ENCODE data around the gene FBXL22.

Gene FBXL22

DNA sequence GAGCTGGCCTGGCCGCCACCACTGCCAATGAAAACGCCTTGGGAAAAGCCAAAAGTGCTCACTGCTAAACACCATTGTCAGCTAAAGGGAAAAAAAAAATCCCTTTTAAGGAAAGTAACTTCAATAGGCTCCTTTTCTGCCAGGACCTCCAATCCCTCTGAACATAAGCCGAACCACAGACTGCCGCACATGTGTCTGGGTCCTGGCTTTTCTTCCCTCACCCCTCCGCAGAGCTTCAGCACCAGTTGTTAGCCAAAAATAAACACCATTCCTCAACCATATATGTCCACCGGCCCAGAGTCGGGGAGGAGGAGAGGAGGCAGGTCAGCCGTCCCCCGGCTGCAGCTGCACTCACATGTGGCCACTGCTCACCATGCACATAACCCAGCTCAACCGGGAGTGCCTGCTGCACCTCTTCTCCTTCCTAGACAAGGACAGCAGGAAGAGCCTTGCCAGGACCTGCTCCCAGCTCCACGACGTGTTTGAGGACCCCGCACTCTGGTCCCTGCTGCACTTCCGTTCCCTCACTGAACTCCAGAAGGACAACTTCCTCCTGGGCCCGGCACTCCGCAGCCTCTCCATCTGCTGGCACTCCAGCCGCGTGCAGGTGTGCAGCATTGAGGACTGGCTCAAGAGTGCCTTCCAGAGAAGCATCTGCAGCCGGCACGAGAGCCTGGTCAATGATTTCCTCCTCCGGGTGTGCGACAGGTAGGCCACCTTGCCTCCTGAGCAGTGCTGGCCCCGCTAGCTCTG lies at the start of gene FBXL22:
Gene FBXL22 (plus strand): TSS at position 350 of the 753 bp plus-strand sequence. CDS start 6 bp downstream, at position 356.
- DNase-seq (ENCODE audit: low spot score) = no peak

GRCh38 chr15:63551400-63551799 lies 45.8 kb upstream of the FBXL22 start:
- no peak for DNase-seq (ENCODE audit: low spot score)

DNA sequence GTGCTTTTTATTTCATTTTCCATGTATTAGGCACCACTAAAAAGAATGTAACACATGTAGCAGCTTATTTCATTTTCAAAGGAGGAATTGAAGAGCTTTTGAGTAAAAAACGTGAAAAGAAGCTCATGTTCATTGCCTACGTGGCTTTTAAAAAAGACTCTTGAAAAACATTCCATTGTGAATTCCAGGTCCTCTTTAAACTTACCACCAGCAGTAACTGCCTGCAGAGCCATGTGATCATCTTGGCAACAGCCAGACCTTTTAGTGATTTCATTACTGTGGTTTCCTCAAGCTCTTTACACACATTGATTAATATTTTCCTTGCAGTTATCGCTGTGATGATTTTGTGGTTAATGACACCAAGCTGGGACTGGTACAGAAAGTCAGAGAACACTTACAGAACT lies 43.8 kb upstream of the FBXL22 start:
- DNase-seq (ENCODE audit: low spot score) = peak; percentile 14

DNA sequence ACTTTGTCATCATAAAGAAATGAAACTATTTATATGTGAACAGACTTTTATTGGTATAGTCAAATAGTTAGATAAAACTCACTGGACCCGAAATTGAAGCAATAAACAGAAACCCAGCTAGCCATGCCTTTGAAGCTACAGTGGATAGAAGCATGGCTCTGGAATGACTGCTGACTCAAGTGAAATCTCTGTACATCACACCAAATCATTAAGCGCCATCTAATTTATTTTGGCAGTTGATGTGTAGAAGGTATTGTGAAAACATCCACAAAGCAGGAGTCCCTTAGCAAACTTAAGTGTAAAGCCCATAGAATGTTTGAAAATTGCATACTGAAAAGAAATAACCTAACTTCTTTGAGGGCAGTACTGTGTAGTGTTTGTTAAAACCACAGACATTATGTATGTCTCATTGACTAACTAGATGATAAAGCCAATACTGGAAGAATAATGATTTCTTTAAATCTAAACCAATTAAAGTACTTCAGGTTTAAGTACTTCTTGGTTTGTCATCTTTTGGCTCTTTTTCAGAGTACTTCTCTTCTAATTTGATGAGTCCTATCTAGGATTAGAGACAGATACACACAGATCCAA lies 42.8 kb upstream of the FBXL22 start:
- no peak for DNase-seq (ENCODE audit: low spot score)

- no peak for DNase-seq (ENCODE audit: low spot score)
Observed at GRCh38 chr15:63555507-63555906, 41.7 kb upstream of the FBXL22 start.

- no peak for DNase-seq (ENCODE audit: low spot score)
Observed at GRCh38 chr15:63556246-63556645, 40.9 kb upstream of the FBXL22 start.

GRCh38 chr15:63556736-63557135 lies 40.5 kb upstream of the FBXL22 start:
- DNase-seq (ENCODE audit: low spot score) = no peak

DNA sequence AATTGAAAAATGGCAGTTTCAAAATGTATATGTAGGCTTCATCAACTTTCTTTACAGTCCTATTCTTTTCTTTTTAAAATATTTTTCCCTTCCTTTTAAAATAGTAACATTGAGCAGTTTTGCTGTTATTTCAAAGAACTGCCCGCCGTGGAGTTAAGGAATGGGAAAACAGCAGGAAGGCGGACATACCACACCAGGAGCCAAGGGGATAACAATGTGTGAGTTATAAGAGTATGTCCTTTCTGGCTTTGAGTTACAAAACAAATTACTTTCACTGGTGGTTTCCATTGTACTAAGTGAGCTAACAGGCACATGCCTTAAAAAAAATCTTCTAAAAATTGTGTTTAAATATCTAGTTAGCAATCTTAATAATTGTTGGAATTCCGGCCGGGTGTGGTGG lies 37.4 kb upstream of the FBXL22 start:
- no peak for DNase-seq (ENCODE audit: low spot score)

GRCh38 chr15:63560741-63561448 lies 36.3 kb upstream of the FBXL22 start:
- DNase-seq (ENCODE audit: low spot score) = no peak

GRCh38 chr15:63564093-63564492 lies 33.1 kb upstream of the FBXL22 start:
- no peak for DNase-seq (ENCODE audit: low spot score)

DNA sequence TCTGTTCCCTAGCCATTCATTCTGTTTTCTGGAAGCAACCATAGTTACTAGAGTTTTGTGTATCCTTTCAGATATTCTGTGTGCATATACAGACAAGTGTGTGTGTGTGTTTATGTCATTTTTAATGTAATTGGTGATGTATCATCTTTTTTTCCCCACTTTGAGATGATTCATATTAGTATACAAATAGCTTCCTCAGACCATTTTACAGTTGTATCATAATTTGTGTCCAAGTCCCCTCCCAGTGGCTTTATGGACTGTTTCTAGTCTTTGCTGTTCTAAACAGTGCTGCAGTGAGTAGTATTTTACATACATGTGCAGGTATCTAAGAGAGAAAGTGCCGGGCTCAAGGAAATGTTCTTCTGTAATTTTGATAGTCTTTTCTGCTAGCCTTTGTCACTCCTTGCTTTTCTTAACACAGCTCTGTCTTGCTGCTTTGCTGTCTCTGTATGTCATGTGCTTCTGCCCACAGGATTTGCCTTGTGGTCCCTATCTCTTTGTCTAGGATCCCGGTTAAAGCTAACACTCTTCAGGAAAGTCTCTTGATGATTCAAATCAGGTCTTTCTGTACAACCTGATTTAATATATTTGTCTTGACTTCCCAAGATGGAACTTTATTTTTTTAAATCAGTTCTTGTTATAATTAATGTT lies 31.5 kb upstream of the FBXL22 start:
- no peak for DNase-seq (ENCODE audit: low spot score)

DNA sequence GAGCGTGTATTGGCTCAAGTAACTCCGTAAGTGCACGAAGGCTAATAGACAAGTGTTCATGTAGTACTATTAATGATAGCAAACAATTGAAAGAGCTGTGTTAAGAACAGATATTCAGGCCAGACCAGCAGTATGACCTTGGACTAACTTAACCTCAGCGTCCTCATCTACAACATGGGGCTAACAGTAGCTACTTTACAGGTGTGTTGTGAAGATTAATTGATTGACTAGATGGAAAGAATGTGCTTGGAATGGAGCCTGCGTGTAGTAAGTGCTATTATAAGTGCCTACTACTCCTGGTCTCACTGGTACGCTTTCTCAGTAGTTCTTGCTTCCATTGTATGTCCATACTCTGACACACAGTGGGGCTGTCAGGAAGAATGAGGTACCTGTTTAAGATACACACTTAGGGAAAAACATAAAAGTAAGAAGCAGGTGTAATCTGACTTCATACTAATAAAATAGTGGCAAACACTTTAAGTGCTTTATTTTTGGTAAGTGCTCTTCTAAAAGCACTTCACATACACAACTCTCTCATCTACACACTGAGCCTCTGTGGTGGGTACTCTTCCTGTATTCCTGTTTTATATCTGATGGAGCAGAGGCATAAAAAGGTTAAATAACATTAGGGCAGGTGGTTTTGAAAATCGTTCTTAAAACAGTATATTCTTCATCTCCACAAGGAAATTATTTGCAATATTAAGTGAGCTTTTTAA lies 24.3 kb upstream of the FBXL22 start:
- no peak for DNase-seq (ENCODE audit: low spot score)

DNA sequence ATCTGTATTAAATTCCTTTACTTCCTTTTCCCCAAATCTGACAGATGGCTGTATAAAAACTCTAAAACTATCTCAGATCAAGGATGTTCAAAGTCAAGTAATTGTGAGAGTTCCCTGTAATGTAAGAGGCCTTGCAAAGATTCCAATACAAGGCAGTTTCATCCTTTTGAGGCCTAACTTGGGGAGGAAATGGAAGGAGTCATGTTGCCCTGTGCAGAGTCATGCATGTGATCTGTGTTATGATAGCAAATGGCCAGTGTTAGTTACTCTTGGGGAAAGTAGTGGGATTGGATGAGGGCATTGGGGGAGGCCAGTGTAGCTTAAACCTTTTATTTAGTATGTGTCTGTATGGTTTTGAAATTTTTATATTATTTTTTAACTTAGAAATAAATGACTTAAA lies 23.7 kb upstream of the FBXL22 start:
- no peak for DNase-seq (ENCODE audit: low spot score)

DNA sequence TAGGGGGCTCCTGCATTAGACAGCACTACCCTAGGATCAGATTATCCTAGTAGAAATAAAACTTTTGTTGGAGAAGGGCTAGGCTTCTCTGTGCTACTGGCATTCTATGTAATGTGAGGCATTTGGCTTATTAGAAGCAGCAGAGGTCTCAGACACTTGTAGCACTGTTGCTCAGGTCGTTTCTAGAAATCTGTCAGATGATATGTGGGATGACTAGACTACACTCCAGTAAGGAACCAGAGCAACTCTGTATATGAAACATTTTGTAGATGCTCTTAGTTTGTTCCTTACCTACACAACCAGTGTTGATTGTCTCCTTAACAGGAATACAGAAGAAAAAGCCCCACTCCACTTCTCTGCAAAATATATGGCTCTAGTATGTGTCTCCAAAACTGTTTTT lies 21.9 kb upstream of the FBXL22 start:
- no peak for DNase-seq (ENCODE audit: low spot score)

DNA sequence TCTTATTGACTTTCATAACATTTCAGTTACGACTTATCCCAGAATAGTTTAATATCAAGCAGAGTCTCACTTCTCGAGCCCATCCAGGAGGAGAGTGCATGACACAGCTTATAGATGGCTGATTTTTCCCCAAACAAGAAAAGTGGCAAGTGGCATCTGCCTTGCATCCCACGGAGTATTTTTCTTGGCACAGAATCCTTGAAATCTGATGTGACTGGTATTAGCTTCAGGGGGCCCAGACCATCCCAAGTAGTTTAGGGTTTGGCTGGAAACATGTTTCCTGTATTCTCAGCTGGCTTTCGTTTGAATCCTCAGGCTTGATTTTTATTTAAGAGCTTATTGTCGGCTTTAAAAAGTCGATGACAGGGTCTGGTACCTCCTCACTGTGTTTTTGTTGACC lies 20.7 kb upstream of the FBXL22 start:
- no peak for DNase-seq (ENCODE audit: low spot score)

DNA sequence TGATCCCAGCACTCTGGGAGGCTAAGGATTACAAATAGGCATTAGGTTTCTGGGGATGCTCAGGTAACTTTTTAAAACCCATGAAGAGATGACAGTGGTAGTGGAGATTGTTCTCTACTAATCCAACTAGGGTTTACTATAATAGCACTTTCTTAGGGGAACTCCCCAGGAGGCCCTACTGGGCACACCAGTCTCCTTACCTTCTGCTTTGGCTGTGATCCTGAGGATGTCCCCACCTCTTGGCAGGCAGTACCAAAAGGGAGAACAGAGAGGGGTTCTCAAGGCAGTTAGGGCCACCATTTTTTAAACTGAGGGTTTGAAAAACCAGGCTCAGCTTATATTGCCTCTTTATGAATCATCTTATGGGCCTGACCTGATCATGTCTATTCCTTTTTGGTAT lies 15.0 kb upstream of the FBXL22 start:
- no peak for DNase-seq (ENCODE audit: low spot score)

DNA sequence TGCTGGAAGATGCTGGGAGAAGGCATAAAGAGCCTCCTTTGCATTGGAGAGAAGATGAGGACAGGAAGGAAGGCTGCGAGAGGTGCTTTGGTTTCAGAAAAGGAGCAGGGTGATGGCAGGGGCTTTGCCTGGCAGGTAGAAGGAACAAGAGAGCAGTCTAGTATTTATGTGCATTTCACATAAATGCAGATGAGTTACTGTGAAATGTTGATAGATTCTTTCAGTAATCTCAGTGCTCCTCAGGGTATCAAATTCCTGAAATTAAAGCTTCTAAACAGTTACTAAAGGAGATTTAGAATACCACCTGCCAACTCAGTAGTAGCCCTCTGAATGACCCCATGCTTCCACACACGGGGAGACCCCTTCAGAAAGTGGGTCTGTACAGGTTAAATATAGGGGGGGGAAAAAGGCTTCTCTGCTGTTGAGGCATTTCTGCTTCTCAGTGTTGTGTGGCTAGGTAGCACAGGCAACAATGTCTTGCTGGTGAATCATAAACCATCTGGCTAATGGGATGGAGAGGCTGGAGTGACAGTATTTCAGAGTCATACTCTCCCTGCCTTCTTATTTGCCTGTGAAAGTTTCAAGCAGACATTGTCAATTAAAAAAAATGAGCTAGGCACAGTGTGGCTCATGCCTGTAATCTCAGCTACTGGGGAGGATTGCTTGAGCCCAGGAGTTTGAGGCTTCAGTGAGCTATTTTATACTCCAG lies 14.3 kb upstream of the FBXL22 start:
- DNase-seq (ENCODE audit: low spot score) = no peak

DNA sequence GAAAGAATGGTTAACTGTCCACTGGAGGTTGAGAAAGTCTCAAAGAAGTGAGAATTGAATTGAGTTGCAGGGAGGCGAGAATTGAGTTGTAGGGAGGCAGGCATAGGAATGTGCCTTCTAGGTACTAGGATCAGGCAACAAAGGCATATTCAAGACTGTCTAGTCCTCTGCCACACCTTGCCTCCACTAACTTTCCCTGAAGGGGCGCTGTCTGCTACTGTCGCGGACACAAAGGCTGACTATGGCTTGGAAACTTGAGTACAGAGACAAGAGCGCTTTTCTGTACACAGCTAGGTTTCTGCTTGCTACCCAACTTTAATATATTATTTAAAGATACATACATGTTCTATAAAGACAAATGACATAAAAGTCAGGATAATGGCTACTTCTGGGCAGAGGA lies 10.4 kb upstream of the FBXL22 start:
- no peak for DNase-seq (ENCODE audit: low spot score)

DNA sequence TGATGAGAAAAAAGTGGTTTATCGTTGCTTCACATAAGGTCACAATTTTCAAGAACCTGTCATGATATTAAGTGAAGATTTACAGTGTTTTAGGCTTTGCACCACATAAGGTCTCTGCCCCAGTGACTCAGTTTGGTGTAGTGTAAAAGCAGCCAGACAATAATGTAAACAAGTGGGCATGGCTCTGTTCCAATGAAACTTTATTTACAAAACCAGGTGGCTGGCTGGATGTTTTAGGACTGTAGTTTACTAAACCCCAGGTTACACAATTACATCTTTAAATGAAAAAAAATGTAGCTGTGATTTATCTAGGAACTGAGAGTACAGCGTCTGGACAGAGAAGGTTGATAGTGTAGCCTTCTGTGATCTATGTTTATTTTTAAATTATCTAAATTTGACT lies 9.7 kb upstream of the FBXL22 start:
- DNase-seq (ENCODE audit: low spot score) = no peak

GRCh38 chr15:63588826-63589225 lies 8.4 kb upstream of the FBXL22 start:
- no peak for DNase-seq (ENCODE audit: low spot score)
